ENCODE measurements around the gene AOC2.

GRCh38 chr17:42796066-42796758, 48.2 kb upstream of the AOC2 start:
- TF ChIP-seq CTCF (IDR thresholded peaks at IDR 0.05) (no peak), POLR2AphosphoS5 (IDR thresholded peaks at IDR 0.05) (no peak), POLR2A (IDR thresholded peaks at IDR 0.05) (no peak)

Measured in breast epithelium (tissue), 3 donors.